ENCODE data around the gene CFDP1. TPM values are rescaled to one million over a fixed set of nuclear protein-coding genes. Genes with fewer than 3 reads are reported as not detected.

The CFDP1 gene
- total RNA-seq, 1 experiment from 2014 or later = 44.7 TPM

DNA sequence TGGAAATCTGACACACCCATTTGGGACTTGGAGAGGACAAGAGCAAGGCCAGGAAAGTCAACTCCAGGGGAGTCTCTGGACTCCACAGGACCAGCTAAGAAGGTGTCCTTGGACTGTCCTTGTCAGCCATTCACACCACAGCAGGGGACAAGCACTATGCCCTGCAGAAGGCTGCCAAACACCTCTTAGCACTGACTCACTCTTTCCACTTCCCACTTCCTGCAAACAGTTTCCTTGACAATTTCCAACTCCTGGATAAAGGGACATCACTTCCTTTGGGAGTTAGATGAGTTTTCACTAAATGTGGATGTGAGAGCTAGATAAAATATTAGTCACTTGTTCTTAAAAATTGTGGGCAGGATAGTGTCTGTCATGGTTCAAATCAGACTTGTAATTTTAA is 144.1 kb downstream of the CFDP1 start:
- DNase-seq (ENCODE audit: unreplicated experiment) = peak; percentile 30
- peaks cover 38% of the 10 kb centered on the region for H3K36me3 Mint-ChIP-seq (ENCODE audit: insufficient read depth, unreplicated experiment)
- POLR2A ChIA-PET = interaction anchor here (0.8 to 2.5 kb wide), 3 partner anchors 16 to 83 kb away, joined by 3 to 30 read pairs (median 3); no protein-coding TSS in a partner anchor
- TF ChIP-seq, protein P1, sequence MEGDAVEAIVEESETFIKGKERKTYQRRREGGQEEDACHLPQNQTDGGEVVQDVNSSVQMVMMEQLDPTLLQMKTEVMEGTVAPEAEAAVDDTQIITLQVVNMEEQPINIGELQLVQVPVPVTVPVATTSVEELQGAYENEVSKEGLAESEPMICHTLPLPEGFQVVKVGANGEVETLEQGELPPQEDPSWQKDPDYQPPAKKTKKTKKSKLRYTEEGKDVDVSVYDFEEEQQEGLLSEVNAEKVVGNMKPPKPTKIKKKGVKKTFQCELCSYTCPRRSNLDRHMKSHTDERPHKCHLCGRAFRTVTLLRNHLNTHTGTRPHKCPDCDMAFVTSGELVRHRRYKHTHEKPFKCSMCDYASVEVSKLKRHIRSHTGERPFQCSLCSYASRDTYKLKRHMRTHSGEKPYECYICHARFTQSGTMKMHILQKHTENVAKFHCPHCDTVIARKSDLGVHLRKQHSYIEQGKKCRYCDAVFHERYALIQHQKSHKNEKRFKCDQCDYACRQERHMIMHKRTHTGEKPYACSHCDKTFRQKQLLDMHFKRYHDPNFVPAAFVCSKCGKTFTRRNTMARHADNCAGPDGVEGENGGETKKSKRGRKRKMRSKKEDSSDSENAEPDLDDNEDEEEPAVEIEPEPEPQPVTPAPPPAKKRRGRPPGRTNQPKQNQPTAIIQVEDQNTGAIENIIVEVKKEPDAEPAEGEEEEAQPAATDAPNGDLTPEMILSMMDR (IDR thresholded peaks at IDR 0.05; ENCODE audit: unreplicated experiment) = no peak
- no peak overlapping the region for H3K4me3 Mint-ChIP-seq (ENCODE audit: unreplicated experiment)
- CTCF ChIA-PET = interaction anchor here (0.6 kb wide), 1 partner anchor 330 kb away, joined by 3 read pairs; no protein-coding TSS in a partner anchor
- intact Hi-C loops (cut with micrococcal nuclease) = no loop called here
- H3K4me1 Mint-ChIP-seq (ENCODE audit: insufficient read depth, unreplicated experiment) = peaks cover 18% of the 10 kb centered on the region
- H3K27me3 Mint-ChIP-seq (ENCODE audit: insufficient read depth, unreplicated experiment) = no peaks in the 10 kb centered on the region
- H3K9me3 Mint-ChIP-seq (ENCODE audit: unreplicated experiment) = no peaks in the 10 kb centered on the region
- BruUV-seq (replicated peaks) = no TSS peak
- H3K27ac Mint-ChIP-seq (ENCODE audit: low read depth, unreplicated experiment) = peak overlapping the region; percentile 37

DNA sequence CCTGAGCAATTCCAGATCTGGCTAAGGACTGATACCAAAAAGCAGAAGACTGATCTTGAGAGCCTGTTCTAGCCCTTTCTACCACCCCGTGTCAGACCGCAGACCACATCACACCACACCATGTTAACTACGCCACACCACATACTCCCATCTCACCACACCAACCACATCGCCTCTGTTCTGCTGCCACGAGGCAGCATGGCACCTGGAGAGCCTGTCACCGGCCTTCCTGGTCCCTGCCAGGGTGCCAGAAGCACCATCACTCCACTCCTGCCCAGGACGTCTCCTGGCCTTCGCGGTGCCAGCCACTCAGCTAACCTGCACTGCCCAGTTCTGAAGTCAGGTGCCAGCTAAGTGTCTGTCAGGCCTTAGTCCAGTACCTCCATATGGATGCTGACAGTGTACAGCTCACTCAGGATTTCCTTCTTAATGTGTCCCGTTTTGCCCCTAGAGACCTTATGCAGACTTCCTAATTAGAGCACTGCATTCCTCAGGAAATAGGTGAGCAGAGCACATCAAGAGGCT is 144.6 kb downstream of the CFDP1 start:
- peak overlapping the region; percentile 37 for H3K27ac Mint-ChIP-seq (ENCODE audit: low read depth, unreplicated experiment)
- POLR2A ChIA-PET = interaction anchor here (0.6 to 2.5 kb wide), 8 partner anchors 10 to 83 kb away, joined by 3 to 30 read pairs (median 4); partner anchors contain the start of gene BCAR1
- H3K4me3 Mint-ChIP-seq (ENCODE audit: unreplicated experiment) = peak overlapping the region; percentile 54
- TF ChIP-seq, protein P1 (IDR thresholded peaks at IDR 0.05; ENCODE audit: unreplicated experiment) = no peak
- no peaks in the 10 kb centered on the region for H3K9me3 Mint-ChIP-seq (ENCODE audit: unreplicated experiment)
- H3K4me1 Mint-ChIP-seq (ENCODE audit: insufficient read depth, unreplicated experiment) = peaks cover 18% of the 10 kb centered on the region
- DNase-seq (ENCODE audit: unreplicated experiment) = no peak
- no TSS peak for BruUV-seq (replicated peaks)
- H3K27me3 Mint-ChIP-seq (ENCODE audit: insufficient read depth, unreplicated experiment) = no peaks in the 10 kb centered on the region
- H3K36me3 Mint-ChIP-seq (ENCODE audit: insufficient read depth, unreplicated experiment) = peaks cover 38% of the 10 kb centered on the region
- intact Hi-C loops (cut with micrococcal nuclease) = no loop called here
- CTCF ChIA-PET = interaction anchor here (0.5 to 1.5 kb wide), 5 partner anchors 13 to 331 kb away, joined by 3 to 5 read pairs (median 3); no protein-coding TSS in a partner anchor

DNA sequence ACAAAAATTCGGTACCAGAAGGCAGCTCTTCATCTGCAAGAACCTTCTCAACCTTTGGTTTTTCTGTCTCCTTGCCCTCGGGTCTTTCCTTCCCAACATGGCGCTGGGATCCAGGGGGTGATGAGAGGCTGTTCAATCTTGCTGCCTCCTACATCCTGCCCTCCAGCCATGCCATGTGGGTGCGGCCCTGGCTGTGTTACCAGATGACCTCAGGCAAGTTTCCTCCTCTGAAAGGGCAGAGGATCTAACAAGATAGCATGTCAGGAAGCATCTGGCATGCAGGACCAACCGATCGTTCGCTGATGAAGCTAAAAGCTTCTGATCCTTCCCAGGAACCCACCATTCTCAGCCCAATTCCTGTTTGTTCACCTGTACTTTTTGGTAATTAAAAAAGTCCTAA is 145.1 kb downstream of the CFDP1 start:
- no TSS peak for BruUV-seq (replicated peaks)
- ChIA-PET CTCF (interaction anchor here (0.5 to 1.5 kb wide), 4 partner anchors 14 to 97 kb away, joined by 3 to 5 read pairs (median 4); no protein-coding TSS in a partner anchor), POLR2A (interaction anchor here (0.6 to 2.5 kb wide), 7 partner anchors 9 to 70 kb away, joined by 3 to 30 read pairs (median 4); partner anchors contain the start of gene BCAR1)
- TF ChIP-seq, protein P1 (IDR thresholded peaks at IDR 0.05; ENCODE audit: unreplicated experiment) = no peak
- H3K4me1 Mint-ChIP-seq (ENCODE audit: insufficient read depth, unreplicated experiment) = peaks cover 18% of the 10 kb centered on the region
- H3K36me3 Mint-ChIP-seq (ENCODE audit: insufficient read depth, unreplicated experiment) = peaks cover 35% of the 10 kb centered on the region
- DNase-seq (ENCODE audit: unreplicated experiment) = no peak
- H3K27me3 Mint-ChIP-seq (ENCODE audit: insufficient read depth, unreplicated experiment) = no peaks in the 10 kb centered on the region
- H3K27ac Mint-ChIP-seq (ENCODE audit: low read depth, unreplicated experiment) = peak overlapping the region; percentile 37
- H3K9me3 Mint-ChIP-seq (ENCODE audit: unreplicated experiment) = no peaks in the 10 kb centered on the region
- intact Hi-C loops (cut with micrococcal nuclease) = no loop called here
- H3K4me3 Mint-ChIP-seq (ENCODE audit: unreplicated experiment) = peak overlapping the region; percentile 54

DNA sequence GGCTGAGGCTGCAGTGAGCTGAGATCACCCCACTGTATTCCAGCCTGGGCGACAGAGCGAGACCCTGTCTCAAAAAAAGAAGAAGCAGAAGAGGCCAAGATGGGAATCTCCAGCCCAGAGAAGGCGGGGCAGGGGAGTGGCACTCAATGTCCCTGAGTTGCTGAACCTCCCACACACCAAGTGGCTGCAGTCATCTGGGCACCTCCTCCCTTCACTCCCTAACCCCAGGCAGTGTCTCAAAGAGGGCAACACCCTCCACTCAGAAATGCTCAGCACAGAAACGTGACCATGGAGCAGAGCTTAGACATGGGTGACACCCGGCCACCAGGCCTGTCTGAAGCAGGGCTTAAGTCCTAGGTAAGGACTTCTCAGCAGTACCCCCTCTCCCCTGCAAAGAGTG is 145.6 kb downstream of the CFDP1 start:
- H3K9me3 Mint-ChIP-seq (ENCODE audit: unreplicated experiment) = no peaks in the 10 kb centered on the region
- H3K27me3 Mint-ChIP-seq (ENCODE audit: insufficient read depth, unreplicated experiment) = no peaks in the 10 kb centered on the region
- no peak overlapping the region for H3K4me3 Mint-ChIP-seq (ENCODE audit: unreplicated experiment)

More for the DNA sequence above, 145.6 kb downstream of the CFDP1 start:
- BruUV-seq (replicated peaks) = no TSS peak
- intact Hi-C loops (cut with micrococcal nuclease) = no loop called here
- POLR2A ChIA-PET = interaction anchor here (0.7 to 2.5 kb wide), 6 partner anchors 9 to 38 kb away, joined by 3 to 30 read pairs (median 5); partner anchors contain the start of gene BCAR1
- H3K4me1 Mint-ChIP-seq (ENCODE audit: insufficient read depth, unreplicated experiment) = peaks cover 18% of the 10 kb centered on the region
- H3K27ac Mint-ChIP-seq (ENCODE audit: low read depth, unreplicated experiment) = no peak overlapping the region
- no peak for DNase-seq (ENCODE audit: unreplicated experiment)
- TF ChIP-seq, protein P1 (IDR thresholded peaks at IDR 0.05; ENCODE audit: unreplicated experiment) = no peak
- CTCF ChIA-PET = interaction anchor here (1.2 to 1.5 kb wide), 2 partner anchors 14 to 17 kb away, joined by 4 to 5 read pairs; no protein-coding TSS in a partner anchor
- H3K36me3 Mint-ChIP-seq (ENCODE audit: insufficient read depth, unreplicated experiment) = peaks cover 31% of the 10 kb centered on the region

Measured in MCF 10A (cell line).